HG03378 (cell line): ENCODE data around the gene DPP7.

ENCODE experiments used
- ATAC-seq: cut with Tn5 transposase; IDR thresholded peaks from one replicate; pipeline ENCODE4 v1.9.1; 2021; ENCODE audit warnings: mild to moderate bottlenecking, moderate library complexity; ENCODE audit not compliant: unreplicated experiment

The DPP7 gene

GRCh38 chr9:137114613-137115393, at the start of gene DPP7:
TSS of gene DPP7 (minus strand) at chr9:137114733. CDS start at chr9:137114713, 20 bp downstream.
- no peak for ATAC-seq

GRCh38 chr9:137163805-137164204, 49.3 kb upstream of the DPP7 start:
- ATAC-seq: no peak

- ATAC-seq: no peak
Observed at GRCh38 chr9:137163365-137163715, 48.8 kb upstream of the DPP7 start.

- no peak for ATAC-seq
Observed at GRCh38 chr9:137162505-137163364, 48.2 kb upstream of the DPP7 start.

- ATAC-seq: no peak
Observed at GRCh38 chr9:137161558-137162486, 47.3 kb upstream of the DPP7 start.

- ATAC-seq: no peak
Observed at GRCh38 chr9:137160716-137161557, 46.4 kb upstream of the DPP7 start.

GRCh38 chr9:137160054-137160425, 45.5 kb upstream of the DPP7 start:
- no peak for ATAC-seq

GRCh38 chr9:137159105-137160053, 44.8 kb upstream of the DPP7 start:
- no peak for ATAC-seq

GRCh38 chr9:137158625-137159024, 44.1 kb upstream of the DPP7 start:
- ATAC-seq: no peak

GRCh38 chr9:137157618-137158415, 43.3 kb upstream of the DPP7 start:
- no peak for ATAC-seq

GRCh38 chr9:137156567-137157375, 42.2 kb upstream of the DPP7 start:
- no peak for ATAC-seq

- ATAC-seq: no peak
Observed at GRCh38 chr9:137152844-137153405, 38.4 kb upstream of the DPP7 start.

- ATAC-seq: no peak
Observed at GRCh38 chr9:137150617-137151457, 36.3 kb upstream of the DPP7 start.

GRCh38 chr9:137149942-137150616, 35.5 kb upstream of the DPP7 start:
- ATAC-seq: no peak

- no peak for ATAC-seq
Observed at GRCh38 chr9:137149363-137149762, 34.8 kb upstream of the DPP7 start.

- no peak for ATAC-seq
Observed at GRCh38 chr9:137148661-137149060, 34.1 kb upstream of the DPP7 start.
